H1 (cell line): Measurements from ENCODE around the gene LRP1. TPM values are rescaled to one million over a fixed set of nuclear protein-coding genes. Genes with fewer than 3 reads are reported as not detected.

Source experiments
- ASH2L ChIP-seq: fragments of 200-600, 300-600 bp; sonication (generic); IDR thresholded peaks from one replicate; pipeline ENCODE4 v1.7.1; 2017; ENCODE audit warnings: low read length
- BRCA1 ChIP-seq: IDR thresholded peaks from 2 replicates; pipeline ENCODE4 v1.6.1; 2012; ENCODE audit warnings: low read depth, low read length, improper control_type of control experiment
- KDM5A ChIP-seq: fragments of 200-600 bp; IDR thresholded peaks from 2 replicates; pipeline ENCODE4 v1.7.1; 2012; ENCODE audit warnings: mild to moderate bottlenecking, low read length, inconsistent platforms, mixed read lengths
- NANOG ChIP-seq: IDR thresholded peaks from 2 replicates; pipeline ENCODE4 v1.6.1; 2011; ENCODE audit warnings: low read length, low read depth, mild to moderate bottlenecking, inconsistent platforms; ENCODE audit not compliant: insufficient read depth, poor library complexity, severe bottlenecking
- RFX5 ChIP-seq: IDR thresholded peaks from 2 replicates; pipeline ENCODE4 v1.6.1; 2011; ENCODE audit warnings: low read depth, low read length, improper control_type of control experiment, borderline replicate concordance
- SP2 ChIP-seq: IDR thresholded peaks from 2 replicates; pipeline ENCODE4 v1.6.1; 2012; ENCODE audit warnings: mild to moderate bottlenecking, low read length, inconsistent platforms
- TAF7 ChIP-seq: optimal IDR thresholded peaks from 2 replicates; pipeline ENCODE3; 2011; ENCODE audit warnings: low read depth, mild to moderate bottlenecking, inconsistent platforms, low read length, moderate library complexity, borderline replicate concordance
- TBP ChIP-seq: IDR thresholded peaks from 2 replicates; pipeline ENCODE4 v1.6.1; 2011; ENCODE audit warnings: low read depth, low read length, improper control_type of control experiment
- YY1 ChIP-seq: IDR thresholded peaks from 2 replicates; pipeline ENCODE4 v1.6.1; 2011; ENCODE audit warnings: low read depth, mild to moderate bottlenecking, low read length
- polyA plus RNA-seq, 7 experiments: library from polyadenylated mRNA; depleted of rRNA in 3 of 7; stranded (reverse) in 5 of 7; unstranded in 2 of 7; fragments of >200 nt in 5 of 7; fragments of 200-250 nt in 2 of 7; gene quantifications; 1 replicate in 5 of 7; 2 replicates in 1 of 7; 4 replicates in 1 of 7; pipeline versions ENCODE4 v1.2.1 to v1.2.3, GENCODE V29; 2011 to 2013; ENCODE audit warnings: missing spikeins in 2 of 7, mixed read lengths in 2 of 7
- total RNA-seq: library from RNA; stranded (reverse); fragmentation: NEBNext Ultra II Directional; extraction: Animal tissue kit (Norgen Biotek cat#: 25700); gene quantifications from 2 replicates; pipeline ENCODE4 v1.2.1, GENCODE V29; 2021
- TF ChIP-seq, protein P1 (sequence below): fragments of 300-600 bp; sonication (generic); IDR thresholded peaks from 2 replicates; pipeline ENCODE4 v1.7.1; 2012; ENCODE audit warnings: low read length, moderate library complexity, mild to moderate bottlenecking, inconsistent platforms; ENCODE audit not compliant: insufficient replicate concordance
- TF ChIP-seq, protein P2 (sequence below): IDR thresholded peaks from 2 replicates; pipeline ENCODE4 v1.6.1; 2011; ENCODE audit warnings: low read depth, mild to moderate bottlenecking, low read length; ENCODE audit not compliant: insufficient read depth

Gene LRP1
- total and polyA plus RNA-seq, 2 of the 8 experiments (the other 6 are each of a cell fraction or from before 2014, with no cell fraction given): 35.3 to 92.5 TPM

- TF ChIP-seq, protein P1, sequence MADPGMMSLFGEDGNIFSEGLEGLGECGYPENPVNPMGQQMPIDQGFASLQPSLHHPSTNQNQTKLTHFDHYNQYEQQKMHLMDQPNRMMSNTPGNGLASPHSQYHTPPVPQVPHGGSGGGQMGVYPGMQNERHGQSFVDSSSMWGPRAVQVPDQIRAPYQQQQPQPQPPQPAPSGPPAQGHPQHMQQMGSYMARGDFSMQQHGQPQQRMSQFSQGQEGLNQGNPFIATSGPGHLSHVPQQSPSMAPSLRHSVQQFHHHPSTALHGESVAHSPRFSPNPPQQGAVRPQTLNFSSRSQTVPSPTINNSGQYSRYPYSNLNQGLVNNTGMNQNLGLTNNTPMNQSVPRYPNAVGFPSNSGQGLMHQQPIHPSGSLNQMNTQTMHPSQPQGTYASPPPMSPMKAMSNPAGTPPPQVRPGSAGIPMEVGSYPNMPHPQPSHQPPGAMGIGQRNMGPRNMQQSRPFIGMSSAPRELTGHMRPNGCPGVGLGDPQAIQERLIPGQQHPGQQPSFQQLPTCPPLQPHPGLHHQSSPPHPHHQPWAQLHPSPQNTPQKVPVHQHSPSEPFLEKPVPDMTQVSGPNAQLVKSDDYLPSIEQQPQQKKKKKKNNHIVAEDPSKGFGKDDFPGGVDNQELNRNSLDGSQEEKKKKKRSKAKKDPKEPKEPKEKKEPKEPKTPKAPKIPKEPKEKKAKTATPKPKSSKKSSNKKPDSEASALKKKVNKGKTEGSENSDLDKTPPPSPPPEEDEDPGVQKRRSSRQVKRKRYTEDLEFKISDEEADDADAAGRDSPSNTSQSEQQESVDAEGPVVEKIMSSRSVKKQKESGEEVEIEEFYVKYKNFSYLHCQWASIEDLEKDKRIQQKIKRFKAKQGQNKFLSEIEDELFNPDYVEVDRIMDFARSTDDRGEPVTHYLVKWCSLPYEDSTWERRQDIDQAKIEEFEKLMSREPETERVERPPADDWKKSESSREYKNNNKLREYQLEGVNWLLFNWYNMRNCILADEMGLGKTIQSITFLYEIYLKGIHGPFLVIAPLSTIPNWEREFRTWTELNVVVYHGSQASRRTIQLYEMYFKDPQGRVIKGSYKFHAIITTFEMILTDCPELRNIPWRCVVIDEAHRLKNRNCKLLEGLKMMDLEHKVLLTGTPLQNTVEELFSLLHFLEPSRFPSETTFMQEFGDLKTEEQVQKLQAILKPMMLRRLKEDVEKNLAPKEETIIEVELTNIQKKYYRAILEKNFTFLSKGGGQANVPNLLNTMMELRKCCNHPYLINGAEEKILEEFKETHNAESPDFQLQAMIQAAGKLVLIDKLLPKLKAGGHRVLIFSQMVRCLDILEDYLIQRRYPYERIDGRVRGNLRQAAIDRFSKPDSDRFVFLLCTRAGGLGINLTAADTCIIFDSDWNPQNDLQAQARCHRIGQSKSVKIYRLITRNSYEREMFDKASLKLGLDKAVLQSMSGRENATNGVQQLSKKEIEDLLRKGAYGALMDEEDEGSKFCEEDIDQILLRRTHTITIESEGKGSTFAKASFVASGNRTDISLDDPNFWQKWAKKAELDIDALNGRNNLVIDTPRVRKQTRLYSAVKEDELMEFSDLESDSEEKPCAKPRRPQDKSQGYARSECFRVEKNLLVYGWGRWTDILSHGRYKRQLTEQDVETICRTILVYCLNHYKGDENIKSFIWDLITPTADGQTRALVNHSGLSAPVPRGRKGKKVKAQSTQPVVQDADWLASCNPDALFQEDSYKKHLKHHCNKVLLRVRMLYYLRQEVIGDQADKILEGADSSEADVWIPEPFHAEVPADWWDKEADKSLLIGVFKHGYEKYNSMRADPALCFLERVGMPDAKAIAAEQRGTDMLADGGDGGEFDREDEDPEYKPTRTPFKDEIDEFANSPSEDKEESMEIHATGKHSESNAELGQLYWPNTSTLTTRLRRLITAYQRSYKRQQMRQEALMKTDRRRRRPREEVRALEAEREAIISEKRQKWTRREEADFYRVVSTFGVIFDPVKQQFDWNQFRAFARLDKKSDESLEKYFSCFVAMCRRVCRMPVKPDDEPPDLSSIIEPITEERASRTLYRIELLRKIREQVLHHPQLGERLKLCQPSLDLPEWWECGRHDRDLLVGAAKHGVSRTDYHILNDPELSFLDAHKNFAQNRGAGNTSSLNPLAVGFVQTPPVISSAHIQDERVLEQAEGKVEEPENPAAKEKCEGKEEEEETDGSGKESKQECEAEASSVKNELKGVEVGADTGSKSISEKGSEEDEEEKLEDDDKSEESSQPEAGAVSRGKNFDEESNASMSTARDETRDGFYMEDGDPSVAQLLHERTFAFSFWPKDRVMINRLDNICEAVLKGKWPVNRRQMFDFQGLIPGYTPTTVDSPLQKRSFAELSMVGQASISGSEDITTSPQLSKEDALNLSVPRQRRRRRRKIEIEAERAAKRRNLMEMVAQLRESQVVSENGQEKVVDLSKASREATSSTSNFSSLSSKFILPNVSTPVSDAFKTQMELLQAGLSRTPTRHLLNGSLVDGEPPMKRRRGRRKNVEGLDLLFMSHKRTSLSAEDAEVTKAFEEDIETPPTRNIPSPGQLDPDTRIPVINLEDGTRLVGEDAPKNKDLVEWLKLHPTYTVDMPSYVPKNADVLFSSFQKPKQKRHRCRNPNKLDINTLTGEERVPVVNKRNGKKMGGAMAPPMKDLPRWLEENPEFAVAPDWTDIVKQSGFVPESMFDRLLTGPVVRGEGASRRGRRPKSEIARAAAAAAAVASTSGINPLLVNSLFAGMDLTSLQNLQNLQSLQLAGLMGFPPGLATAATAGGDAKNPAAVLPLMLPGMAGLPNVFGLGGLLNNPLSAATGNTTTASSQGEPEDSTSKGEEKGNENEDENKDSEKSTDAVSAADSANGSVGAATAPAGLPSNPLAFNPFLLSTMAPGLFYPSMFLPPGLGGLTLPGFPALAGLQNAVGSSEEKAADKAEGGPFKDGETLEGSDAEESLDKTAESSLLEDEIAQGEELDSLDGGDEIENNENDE: no peak
- TF ChIP-seq TAF7 (no peak), ASH2L (no peak), RFX5 (no peak), YY1 (no peak), TBP (no peak), SP2 (no peak), NANOG (no peak), BRCA1 (no peak), KDM5A (no peak)
- TF ChIP-seq, protein P2, sequence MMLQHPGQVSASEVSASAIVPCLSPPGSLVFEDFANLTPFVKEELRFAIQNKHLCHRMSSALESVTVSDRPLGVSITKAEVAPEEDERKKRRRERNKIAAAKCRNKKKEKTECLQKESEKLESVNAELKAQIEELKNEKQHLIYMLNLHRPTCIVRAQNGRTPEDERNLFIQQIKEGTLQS: no peak
Measured at GRCh38 chr12:57260366-57260765, 132.1 kb downstream of the LRP1 start (continued).
